ENCODE data around the gene WDR72. TPM values are rescaled to one million over a fixed set of nuclear protein-coding genes. Genes with fewer than 3 reads are reported as not detected.
"Not testable (repeated sequence)": the region's sequence is repeated elsewhere in the genome, so short reads cannot be mapped to it uniquely, and the experiment has no call there.

WDR72 gene
- total RNA-seq, 1 donor from 2014 or later = 1.1 TPM

DNA sequence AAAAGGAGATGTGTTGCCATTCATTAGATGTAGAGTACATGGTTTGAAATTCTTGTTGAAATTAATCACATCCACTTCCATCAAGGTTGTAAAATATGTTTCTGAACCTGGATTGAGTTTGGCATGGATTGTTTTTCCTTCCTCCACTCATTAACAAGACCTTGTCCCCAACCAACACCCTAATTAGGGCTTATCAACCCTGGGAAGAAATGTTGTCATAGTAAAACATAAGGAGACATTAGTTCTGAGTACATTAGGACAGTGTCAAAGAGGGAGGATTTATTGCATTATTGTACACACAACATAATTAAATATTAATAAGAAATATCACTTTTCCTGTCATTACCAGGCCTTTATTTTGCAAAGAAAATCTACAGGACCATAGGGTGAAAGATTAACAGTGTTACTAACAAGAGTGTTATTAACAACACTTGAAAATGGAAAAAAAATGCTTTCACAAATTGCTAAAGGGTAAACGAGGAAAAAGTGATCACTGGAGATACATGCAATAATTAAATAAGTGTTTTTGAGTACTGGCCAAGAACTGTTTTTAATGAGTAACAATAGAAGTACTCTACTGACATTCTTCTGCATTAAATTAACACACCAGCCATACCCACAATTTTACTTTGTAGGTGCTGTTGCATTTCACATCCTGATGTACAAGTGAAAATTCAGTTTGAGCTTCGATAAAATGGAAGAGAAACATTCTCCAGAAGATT lies 30.4 kb upstream of the WDR72 start:
- H3K36me3 Mint-ChIP-seq (ENCODE audit: unreplicated experiment) = no peaks in the 10 kb centered on the region
- no peak for DNase-seq
- H3K27ac Mint-ChIP-seq (ENCODE audit: unreplicated experiment) = no peak overlapping the region
- H3K27me3 Mint-ChIP-seq (ENCODE audit: unreplicated experiment) = no peaks in the 10 kb centered on the region
- peaks cover 1% of the 10 kb centered on the region for H3K9me3 Mint-ChIP-seq (ENCODE audit: unreplicated experiment)
- no peak for TF ChIP-seq CTCF (IDR thresholded peaks at IDR 0.05; ENCODE audit: partially characterized antibody, unreplicated experiment)
- H3K4me1 Mint-ChIP-seq (ENCODE audit: low read depth, unreplicated experiment) = no peaks in the 10 kb centered on the region
- no peak overlapping the region for H3K4me3 Mint-ChIP-seq (ENCODE audit: unreplicated experiment)

DNA sequence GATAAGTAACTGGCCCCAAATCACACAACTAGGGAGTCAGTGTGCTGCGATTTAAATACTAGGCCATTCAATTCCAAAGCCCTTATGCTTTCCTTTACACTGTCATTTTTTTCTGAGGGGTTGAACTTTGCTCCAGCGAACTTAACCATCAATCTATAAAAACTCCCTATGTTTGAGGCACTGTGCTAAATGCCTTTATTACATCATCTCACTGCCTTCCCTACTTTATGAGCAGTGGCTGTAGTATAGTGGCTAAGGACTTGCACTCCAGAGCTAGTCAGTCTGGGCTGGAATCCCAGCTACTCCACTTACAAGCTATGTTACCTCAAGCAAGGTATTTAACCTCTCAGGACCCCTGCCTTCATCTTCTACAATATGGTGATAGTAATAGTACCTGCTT lies 26.9 kb upstream of the WDR72 start:
- TF ChIP-seq CTCF (IDR thresholded peaks at IDR 0.05; ENCODE audit: partially characterized antibody, unreplicated experiment) = no peak
- Mint-ChIP-seq H3K36me3 (ENCODE audit: unreplicated experiment) (peaks cover 14% of the 10 kb centered on the region), H3K27me3 (ENCODE audit: unreplicated experiment) (no peaks in the 10 kb centered on the region), H3K4me3 (ENCODE audit: unreplicated experiment) (no peak overlapping the region), H3K4me1 (ENCODE audit: low read depth, unreplicated experiment) (no peaks in the 10 kb centered on the region), H3K27ac (ENCODE audit: unreplicated experiment) (no peak overlapping the region), H3K9me3 (ENCODE audit: unreplicated experiment) (peaks cover 1% of the 10 kb centered on the region)
- DNase-seq = no peak

GRCh38 chr15:53785241-53785640 lies 25.8 kb upstream of the WDR72 start:
- not testable (repeated sequence) for H3K4me1 Mint-ChIP-seq (ENCODE audit: low read depth, unreplicated experiment); H3K27me3 Mint-ChIP-seq (ENCODE audit: unreplicated experiment); H3K27ac Mint-ChIP-seq (ENCODE audit: unreplicated experiment); H3K9me3 Mint-ChIP-seq (ENCODE audit: unreplicated experiment); DNase-seq; H3K4me3 Mint-ChIP-seq (ENCODE audit: unreplicated experiment)
- H3K36me3 Mint-ChIP-seq (ENCODE audit: unreplicated experiment) = peaks cover 22% of the 10 kb centered on the region

- peaks cover 9% of the 10 kb centered on the region for H3K27me3 Mint-ChIP-seq (ENCODE audit: unreplicated experiment)
- H3K27ac Mint-ChIP-seq (ENCODE audit: unreplicated experiment) = no peak overlapping the region
- H3K36me3 Mint-ChIP-seq (ENCODE audit: unreplicated experiment) = no peaks in the 10 kb centered on the region
- H3K4me1 Mint-ChIP-seq (ENCODE audit: low read depth, unreplicated experiment) = peaks cover 16% of the 10 kb centered on the region
- no peak for TF ChIP-seq CTCF (IDR thresholded peaks at IDR 0.05; ENCODE audit: partially characterized antibody, unreplicated experiment)
- H3K4me3 Mint-ChIP-seq (ENCODE audit: unreplicated experiment) = no peak overlapping the region
- H3K9me3 Mint-ChIP-seq (ENCODE audit: unreplicated experiment) = peaks cover 2% of the 10 kb centered on the region
- no peak for DNase-seq
These were observed 3.5 kb upstream of the WDR72 start for GRCh38 chr15:53762916-53763315.

GRCh38 chr15:53758412-53758811 lies 1.1 kb downstream of the WDR72 start:
- H3K4me3 Mint-ChIP-seq (ENCODE audit: unreplicated experiment) = no peak overlapping the region
- no peaks in the 10 kb centered on the region for H3K36me3 Mint-ChIP-seq (ENCODE audit: unreplicated experiment)
- no peak for DNase-seq
- H3K27me3 Mint-ChIP-seq (ENCODE audit: unreplicated experiment) = peaks cover 6% of the 10 kb centered on the region
- H3K4me1 Mint-ChIP-seq (ENCODE audit: low read depth, unreplicated experiment) = no peaks in the 10 kb centered on the region
- no peak overlapping the region for H3K27ac Mint-ChIP-seq (ENCODE audit: unreplicated experiment)
- H3K9me3 Mint-ChIP-seq (ENCODE audit: unreplicated experiment) = peaks cover 2% of the 10 kb centered on the region
- no peak for TF ChIP-seq CTCF (IDR thresholded peaks at IDR 0.05; ENCODE audit: partially characterized antibody, unreplicated experiment)
